Raji (cell line): Measurements from ENCODE around the gene KRTAP5-8.
"Not testable (repeated sequence)": the region's sequence is repeated elsewhere in the genome, so short reads cannot be mapped to it uniquely, and the experiment has no call there.

ENCODE experiments used
- POLR2A ChIP-seq: IDR thresholded peaks from 2 replicates; pipeline ENCODE4 v1.6.1; 2011; ENCODE audit warnings: low read depth, low read length, control low read depth; ENCODE audit not compliant: insufficient read depth

Gene KRTAP5-8

GRCh38 chr11:71501071-71501985, 36.5 kb upstream of the KRTAP5-8 start:
- TF ChIP-seq POLR2A: no peak

- TF ChIP-seq POLR2A: no peak
Measured at GRCh38 chr11:71502026-71502425, 35.8 kb upstream of the KRTAP5-8 start.

- no peak for TF ChIP-seq POLR2A
Measured at GRCh38 chr11:71502871-71503435, 34.9 kb upstream of the KRTAP5-8 start.

- TF ChIP-seq POLR2A: no peak
Measured at GRCh38 chr11:71504531-71504930, 33.3 kb upstream of the KRTAP5-8 start.

- TF ChIP-seq POLR2A: no peak
Measured at GRCh38 chr11:71505001-71505400, 32.8 kb upstream of the KRTAP5-8 start.

GRCh38 chr11:71505781-71506180, 32.0 kb upstream of the KRTAP5-8 start:
- no peak for TF ChIP-seq POLR2A

- TF ChIP-seq POLR2A: no peak
Measured at GRCh38 chr11:71507102-71507501, 30.7 kb upstream of the KRTAP5-8 start.

- no peak for TF ChIP-seq POLR2A
Measured at GRCh38 chr11:71518506-71519471, 19.0 kb upstream of the KRTAP5-8 start.

GRCh38 chr11:71519546-71519945, 18.3 kb upstream of the KRTAP5-8 start:
- no peak for TF ChIP-seq POLR2A

- TF ChIP-seq POLR2A: no peak
Measured at GRCh38 chr11:71525188-71525937, 12.5 kb upstream of the KRTAP5-8 start.

GRCh38 chr11:71525938-71526495, 11.8 kb upstream of the KRTAP5-8 start:
- TF ChIP-seq POLR2A: no peak

- TF ChIP-seq POLR2A: not testable (repeated sequence)
Measured at GRCh38 chr11:71526796-71527575, 10.8 kb upstream of the KRTAP5-8 start, which contains the start of gene KRTAP5-7. KRTAP5-7 (plus strand) TSS chr11:71527267; CDS start chr11:71527301, 34 bp downstream.

GRCh38 chr11:71527576-71528210, 10.1 kb upstream of the KRTAP5-8 start:
- TF ChIP-seq POLR2A: no peak
